Fibroblast of pulmonary artery (primary cell): ENCODE measurements around the gene OPA3.
A peak's percentile ranks its signal among the peaks of the same experiment; 100 is the strongest.
"Not testable (repeated sequence)": the region's sequence is repeated elsewhere in the genome, so short reads cannot be mapped to it uniquely, and the experiment has no call there.

Source experiments
- DNase-seq: peaks from one replicate; pipeline ENCODE4 v3.0.0-alpha.2; 2010; ENCODE audit warnings: low read depth
- H3K4me3 ChIP-seq: replicated peaks from 2 replicates; pipeline ENCODE4 v1.5.1; 2011; ENCODE audit warnings: low read depth, mild to moderate bottlenecking, control low read depth, low read length, moderate library complexity
- TF ChIP-seq, protein P1 (sequence below): IDR thresholded peaks from 2 replicates; pipeline ENCODE4 v1.5.1; 2011; ENCODE audit warnings: mild to moderate bottlenecking, control low read depth, low read length, inconsistent platforms; ENCODE audit errors: missing control alignments

OPA3 gene

DNA sequence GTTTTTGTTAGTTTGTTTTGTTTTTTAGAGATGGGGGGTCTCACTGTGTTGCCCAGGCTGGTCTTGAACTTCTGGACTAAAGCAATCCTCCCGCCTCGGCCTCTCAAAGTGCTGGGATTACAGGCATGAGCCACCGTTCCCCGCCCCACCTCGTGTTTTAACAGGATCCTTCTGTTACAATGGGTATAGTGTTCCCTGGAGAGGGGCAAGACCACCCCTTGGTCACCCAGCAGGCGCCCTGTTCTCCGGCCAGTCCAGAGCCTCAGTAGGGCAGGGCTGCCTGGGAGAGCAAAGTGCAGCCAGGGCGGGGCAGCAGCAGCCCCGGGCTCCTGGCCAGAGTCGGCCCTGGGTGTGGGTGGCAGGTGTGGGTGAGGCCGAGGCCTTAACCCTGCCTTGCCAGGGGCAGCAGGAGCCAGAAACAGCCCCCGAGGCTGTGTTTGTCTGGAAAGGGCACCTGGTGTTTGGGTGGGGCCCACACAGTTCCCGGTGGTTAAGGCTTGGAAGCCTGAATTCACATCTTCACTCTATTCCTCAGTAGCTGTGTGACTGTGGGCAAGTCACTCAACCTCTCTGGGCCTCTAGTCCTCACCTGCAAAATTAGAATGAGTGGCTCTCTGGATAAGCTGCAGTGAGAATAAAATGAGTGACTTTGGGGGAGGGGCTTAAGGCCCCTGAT is 70.1 kb downstream of the OPA3 start:
- no peak for DNase-seq
- H3K4me3 ChIP-seq, result no peak overlapping the region
- TF ChIP-seq, protein P1, sequence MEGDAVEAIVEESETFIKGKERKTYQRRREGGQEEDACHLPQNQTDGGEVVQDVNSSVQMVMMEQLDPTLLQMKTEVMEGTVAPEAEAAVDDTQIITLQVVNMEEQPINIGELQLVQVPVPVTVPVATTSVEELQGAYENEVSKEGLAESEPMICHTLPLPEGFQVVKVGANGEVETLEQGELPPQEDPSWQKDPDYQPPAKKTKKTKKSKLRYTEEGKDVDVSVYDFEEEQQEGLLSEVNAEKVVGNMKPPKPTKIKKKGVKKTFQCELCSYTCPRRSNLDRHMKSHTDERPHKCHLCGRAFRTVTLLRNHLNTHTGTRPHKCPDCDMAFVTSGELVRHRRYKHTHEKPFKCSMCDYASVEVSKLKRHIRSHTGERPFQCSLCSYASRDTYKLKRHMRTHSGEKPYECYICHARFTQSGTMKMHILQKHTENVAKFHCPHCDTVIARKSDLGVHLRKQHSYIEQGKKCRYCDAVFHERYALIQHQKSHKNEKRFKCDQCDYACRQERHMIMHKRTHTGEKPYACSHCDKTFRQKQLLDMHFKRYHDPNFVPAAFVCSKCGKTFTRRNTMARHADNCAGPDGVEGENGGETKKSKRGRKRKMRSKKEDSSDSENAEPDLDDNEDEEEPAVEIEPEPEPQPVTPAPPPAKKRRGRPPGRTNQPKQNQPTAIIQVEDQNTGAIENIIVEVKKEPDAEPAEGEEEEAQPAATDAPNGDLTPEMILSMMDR, result no peak

DNA sequence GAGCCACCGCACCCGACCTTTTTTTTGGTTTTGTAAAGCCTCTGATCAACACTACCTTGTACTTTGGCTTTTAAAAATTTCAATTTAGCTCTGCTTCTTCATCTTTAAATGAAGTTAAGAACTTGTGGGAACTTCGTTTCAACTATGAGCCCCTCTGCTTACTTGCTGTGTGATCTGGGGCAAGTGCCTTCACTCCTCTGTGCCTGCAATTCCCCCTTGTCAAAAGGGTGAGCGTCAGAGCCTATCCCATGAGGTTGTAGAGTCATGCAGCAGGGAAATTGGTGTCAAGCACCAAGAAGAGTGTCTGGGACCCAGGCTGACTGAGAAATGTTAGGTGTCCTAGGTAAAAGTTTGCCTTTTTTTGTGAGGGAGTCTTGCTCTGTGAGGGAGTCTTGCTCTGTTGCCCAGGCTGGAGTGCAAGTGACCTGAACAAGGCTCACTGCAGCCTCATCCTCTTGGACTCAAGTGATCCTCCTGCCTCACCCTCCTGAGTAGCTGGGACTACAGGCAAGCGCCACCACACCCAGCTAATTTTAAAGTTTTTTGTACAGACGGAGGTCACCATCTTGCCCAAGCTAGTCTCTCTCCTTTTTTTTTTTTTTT is 71.6 kb downstream of the OPA3 start:
- no peak overlapping the region for H3K4me3 ChIP-seq
- no peak for DNase-seq

GRCh38 chr19:45511074-45511473 is 73.5 kb downstream of the OPA3 start:
- no peak overlapping the region for H3K4me3 ChIP-seq

More for the DNA sequence above, 71.6 kb downstream of the OPA3 start:
- TF ChIP-seq, protein P1, result no peak

DNA sequence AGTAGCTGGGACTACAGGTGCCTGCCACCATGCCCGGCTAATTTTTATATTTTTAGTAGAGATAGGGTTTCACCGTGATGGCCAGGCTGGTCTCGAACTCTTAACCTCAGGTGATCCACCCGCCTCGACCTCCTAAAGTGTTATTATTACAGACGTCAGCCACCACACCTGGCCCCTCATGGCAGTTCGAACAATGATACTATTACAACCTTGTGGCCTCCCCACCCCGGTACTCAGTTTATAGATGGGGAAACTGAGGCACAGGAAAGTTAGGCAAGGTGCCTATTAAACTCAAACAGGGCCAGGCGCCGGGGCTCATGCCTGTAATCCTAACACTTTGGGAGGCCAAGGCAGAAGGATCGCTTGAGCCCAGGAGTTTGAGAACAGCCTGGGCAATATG is 74.2 kb downstream of the OPA3 start:
- DNase-seq, H3K4me3 ChIP-seq: not testable (repeated sequence)

More at GRCh38 chr19:45511074-45511473, 73.5 kb downstream of the OPA3 start:
- TF ChIP-seq, protein P1, result no peak
- no peak for DNase-seq

- H3K4me3 ChIP-seq, result peak overlapping the region; percentile 98
- DNase-seq, result no peak
- TF ChIP-seq, protein P1, result no peak
Measured at GRCh38 chr19:45509692-45510015, 74.9 kb downstream of the OPA3 start.

DNA sequence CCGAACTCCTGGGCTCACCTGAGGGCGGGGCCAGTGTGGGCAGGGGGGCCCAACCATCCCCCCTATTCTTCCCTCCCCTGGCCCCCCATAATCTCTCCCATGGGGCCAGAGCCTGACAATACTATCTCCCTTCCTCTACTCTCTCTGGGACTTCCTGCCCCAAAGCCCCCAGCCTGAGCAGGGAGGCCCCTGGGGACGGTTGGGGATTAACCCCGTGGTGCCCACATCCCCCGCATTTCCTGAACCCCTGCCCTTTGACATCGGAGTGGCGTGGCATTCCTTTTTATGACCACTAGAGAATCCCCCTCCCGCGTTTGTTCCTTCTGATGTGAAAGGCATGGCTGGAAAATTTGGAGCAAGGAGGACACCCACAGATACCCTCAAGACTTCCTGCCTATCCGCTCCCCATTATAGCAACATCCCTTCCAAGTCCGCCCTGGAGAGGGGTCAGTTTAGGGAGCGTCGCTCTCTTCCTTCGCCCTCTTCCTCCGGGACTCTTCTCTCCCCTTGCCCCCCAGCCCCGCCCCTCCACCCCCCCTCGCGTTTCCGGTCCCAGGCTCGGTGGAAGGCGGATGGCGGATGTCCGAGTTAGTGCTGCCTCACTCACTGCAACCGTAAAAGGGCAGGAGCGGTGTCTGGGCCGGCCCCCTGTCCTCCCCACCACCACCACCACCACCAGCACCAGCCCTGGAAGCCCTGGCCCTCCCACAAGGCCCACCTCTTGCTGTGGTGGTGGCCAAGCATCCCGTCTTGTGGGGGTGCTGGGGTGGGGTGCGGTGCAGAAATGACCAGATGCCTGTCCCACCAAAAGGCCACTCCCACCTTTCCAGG is 75.5 kb downstream of the OPA3 start:
- H3K4me3 ChIP-seq, result peak overlapping the region; percentile 98
- DNase-seq, result peak; percentile 81
- TF ChIP-seq, protein P1, result no peak

DNA sequence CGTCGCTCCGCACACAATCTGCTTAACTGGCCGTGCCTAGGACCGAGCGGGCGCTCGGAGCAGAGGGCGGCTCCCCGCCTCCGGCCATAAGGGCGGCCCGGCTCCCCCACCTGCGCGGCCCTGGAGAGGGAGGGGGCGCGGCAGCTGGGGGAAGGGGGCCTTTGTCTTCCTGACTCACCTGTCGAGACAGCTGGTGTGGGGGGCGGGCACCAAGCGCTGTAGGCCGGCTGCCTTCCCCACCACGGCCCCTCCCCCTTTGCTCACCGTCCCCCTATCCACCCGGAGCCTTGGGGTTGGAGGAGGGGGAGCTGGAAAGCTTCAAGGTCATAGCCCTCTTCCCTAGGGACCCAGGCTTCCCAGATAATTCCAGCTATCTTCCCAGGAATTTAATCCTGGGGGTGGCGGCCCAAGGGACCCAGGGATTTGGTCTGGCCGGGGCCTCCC is 76.2 kb downstream of the OPA3 start:
- H3K4me3 ChIP-seq, result peak overlapping the region; percentile 98
- TF ChIP-seq, protein P1, result no peak
- no peak for DNase-seq
